Heart left ventricle (tissue), 16 donors: ENCODE results near the gene VSIG2. TPM values are rescaled to one million over a fixed set of nuclear protein-coding genes. Genes with fewer than 3 reads are reported as not detected.

Source experiments
- ATAC-seq, 4 donors: fragments of 200-7000 bp; cut with Tn5 transposase; one replicate each; pipeline ENCODE4 v1.9.1; 2020 to 2022; ENCODE audit warnings: moderate library complexity in 4 of 4, mild to moderate bottlenecking in 3 of 4, moderate number of reproducible peaks in 1 of 4
- DNase-seq, 5 donors: peaks; one replicate each; pipeline ENCODE4 v3.0.0-alpha.2; 2020
- H3K27ac ChIP-seq, 12 donors: fragments of 200-600 bp; sonication (generic) in 4 of 12; one replicate each; pipeline versions ENCODE4 v1.5.0 to v1.8.0; 2016 to 2022; ENCODE audit warnings: mild to moderate bottlenecking in 2 of 12
- H3K27me3 ChIP-seq, 9 donors: fragments of 200-600 bp; sonication (generic) in 2 of 9; one replicate each; pipeline versions ENCODE4 v1.5.1 to v1.8.0; 2016 to 2022; ENCODE audit warnings: mild to moderate bottlenecking in 3 of 9
- H3K36me3 ChIP-seq, 9 donors: fragments of 200-600 bp; sonication (generic) in 2 of 9; one replicate each; pipeline versions ENCODE4 v1.5.0 to v1.8.0; 2018 to 2022; ENCODE audit warnings: mild to moderate bottlenecking in 2 of 9
- H3K4me1 ChIP-seq, 12 donors: fragments of 200-600 bp; sonication (generic) in 4 of 12; one replicate each; pipeline versions ENCODE4 v1.5.0 to v1.8.0; 2016 to 2022; ENCODE audit warnings: mild to moderate bottlenecking in 3 of 12
- H3K4me3 ChIP-seq, 12 donors: fragments of 200-600 bp; sonication (generic) in 4 of 12; one replicate each; pipeline versions ENCODE4 v1.5.0 to v1.8.0; 2017 to 2022; ENCODE audit warnings: mild to moderate bottlenecking in 9 of 12, moderate library complexity in 4 of 12
- H3K9me3 ChIP-seq, 12 donors: fragments of 200-600 bp; sonication (generic) in 4 of 12; one replicate each; pipeline versions ENCODE4 v1.5.0 to v1.8.0; 2016 to 2022; ENCODE audit warnings: mild to moderate bottlenecking in 1 of 12
- CTCF ChIP-seq, 12 donors: fragments of 200-600 bp; sonication (generic) in 4 of 12; IDR thresholded peaks; one replicate each; pipeline versions ENCODE4 v1.5.0 to v1.8.0; 2018 to 2022; ENCODE audit warnings: antibody characterized with exemption in 12 of 12, mild to moderate bottlenecking in 5 of 12
- POLR2A ChIP-seq, 2 donors: fragments of 450-650 bp; IDR thresholded peaks; one replicate each; pipeline ENCODE4 v1.6.1; 2017; ENCODE audit warnings: antibody characterized with exemption in 2 of 2, mild to moderate bottlenecking in 2 of 2, moderate library complexity in 2 of 2
- WGBS, 4 donors: extraction: QIAGEN DNeasy Blood & Tissue Kit in 2 of 4; methylation state at CpG; one replicate each; pipeline versions ENCODE4 v1.1.5 to v1.1.7; 2013 to 2018; 5-methylcytosine and 5-hydroxymethylcytosine counted together
- intact Hi-C, 10 donors: fragments of 100-400 bp; cut with DNase I; formaldehyde crosslinking; loops; one replicate each; pipeline versions ENCODE4 v1.11.1 to v1.14.2; 2022
- long read RNA-seq, 3 donors: library from polyadenylated mRNA; unstranded; transcript quantifications; one replicate each; pipeline ENCODE4 v2.0.0, GENCODE V29; 2020 to 2021
- polyA plus RNA-seq, 2 donors: library from polyadenylated mRNA; stranded (reverse); fragments of 200-250 nt; gene quantifications; one replicate each; pipeline ENCODE4 v1.2.3, GENCODE V29; 2013
- total RNA-seq, 9 donors: library from RNA; depleted of rRNA in 2 of 9; stranded (reverse); fragments of >200 nt in 2 of 9; fragmentation: NEBNext Ultra II Directional in 3 of 9; extraction: Animal tissue kit (Norgen Biotek cat#: 25700) in 3 of 9; gene quantifications; one replicate each; pipeline versions ENCODE4 v1.1.0 to v1.2.4, GENCODE V29; 2016 to 2023
- donor health status: ischemic (EF 13 %, LVEDD 7.1; RV severe dilation, severe dysfunction).
- donor health status: healthy with polysubstance abuse.
- donor health status: DM: no; HTN: yes; CAD: no.
- donor health status: DM: no; HTN: no; CAD: no.
- donor health status: ischemic (EF 25% LVEDD 6.9; RV normal size, moderate dysfunction).
- donor health status: ischemic (EF 25% LVEDD 5.7; RV mildly dilated, moderate dysfunction).
- donor health status: healthy.
- donor health status: DM: yes; HTN: yes; CAD: no.
- donor health status: ischemic (EF 35%, LVEDD 5.7; RV mildly dilated, moderate dysfunction).
- donor health status: nonischemic (EF 11% LVEDD 7.7; RV severe dilation, severe dysfunction).
- donor health status: DM: yes; HTN: yes; CAD: no.
- donor health status: PGD.
- donor health status: ischemic (EF 29% LVEDD 5.4; RV normal size, mild dysfunction).
- donor health status: nonischemic (EF 23%, LVEDD 6.1; RV moderate dilation, normal function).

The VSIG2 gene
- 1 to 10 TPM in 6 of 9 donors, under 1 TPM in 3; 0.44 to 4.8 (median 1.4) TPM for total RNA-seq
- polyA plus RNA-seq = under 1 TPM; 0.42 to 0.61 TPM
- long read RNA-seq, donor 1, partial matches to known transcripts = 1 of 1 reads
- long read RNA-seq, donor 1, other reads (novel, unspliced or antisense) = 0 of 1 reads
- long read RNA-seq, donor 2 = 0 reads
- long read RNA-seq, donor 3 = 0 reads

DNA sequence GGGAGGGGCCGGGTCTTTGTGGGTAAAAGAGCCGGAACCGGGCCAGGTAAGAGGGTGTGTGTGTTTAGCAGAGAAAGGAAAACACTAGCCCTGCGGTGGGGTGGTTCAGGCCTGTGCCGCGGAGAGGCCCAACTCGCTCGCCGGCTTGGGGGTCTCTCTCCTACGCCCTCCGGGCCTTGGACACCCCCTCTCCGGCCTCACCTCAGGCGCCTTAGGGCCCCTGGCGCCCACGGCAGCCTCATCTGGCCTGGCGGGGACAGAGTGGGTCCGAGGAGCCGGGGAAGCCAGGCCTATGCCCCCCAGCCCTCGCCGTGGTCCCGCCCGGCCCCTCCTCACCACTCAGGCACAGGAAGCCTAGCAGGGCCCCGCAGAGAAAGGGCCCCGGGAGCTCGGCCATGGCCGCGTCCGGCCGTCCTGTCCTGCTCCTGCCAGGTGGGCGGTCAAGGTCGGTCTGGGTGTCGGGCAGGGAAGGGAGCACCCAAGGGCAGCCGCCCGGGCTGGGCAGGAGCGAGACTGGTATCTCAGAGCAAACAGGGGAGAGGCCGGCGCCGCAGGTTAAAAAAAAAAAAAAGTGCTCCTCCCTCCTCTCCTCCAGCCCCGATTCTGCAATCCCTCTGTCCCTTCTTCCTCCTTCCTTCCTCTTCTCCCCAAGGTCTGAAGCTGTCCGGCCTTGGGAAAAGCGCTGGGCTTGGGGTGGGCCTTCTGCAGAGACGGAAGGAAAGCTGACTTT lies at the start of gene VSIG2:
Gene VSIG2, minus strand, starts transcription at position 515 of the 730 bp plus-strand sequence. Its CDS starts 118 bp downstream, at position 397.
- no peak for DNase-seq
- Histone ChIP-seq H3K9me3 (no peaks in the 10 kb centered on the region), H3K4me1 (peaks cover 0 to 96% (median 66%) of the 10 kb centered on the region in 12 donors), H3K27me3 (peaks cover 8 to 51% (median 20%) of the 10 kb centered on the region in 9 donors), H3K4me3 (peak within 1 kb of the TSS in 2 of 12 donors; percentile 6 to 19), H3K36me3 (peaks cover 0 to 56% (median 18%) of the 10 kb centered on the region in 9 donors), H3K27ac (peak within 1 kb of the TSS in 3 of 12 donors; percentile 13 to 42 (median 19))
- ATAC-seq = no peak
- no peak for TF ChIP-seq CTCF (IDR thresholded peaks at IDR 0.05)
- no peak for TF ChIP-seq POLR2A (IDR thresholded peaks at IDR 0.05)
- 33 to 47% (median 42%) methylated on average over 27 to 42 of the region's 42 CpGs for WGBS, 4 donors
- intact Hi-C loops = no loop called here

GRCh38 chr11:124801014-124801413 lies 49.0 kb upstream of the VSIG2 start:
- H3K4me1 ChIP-seq = peaks cover 3 to 38% (median 32%) of the 10 kb centered on the region in 12 donors
- H3K36me3 ChIP-seq = peaks cover 0 to 8% (median 3%) of the 10 kb centered on the region in 9 donors
- H3K27ac ChIP-seq = peak overlapping the region; percentile 90 to 100 (median 98)
- H3K4me3 ChIP-seq = peak overlapping the region; percentile 71 to 94 (median 88)
- ATAC-seq (peak in 3 of 4 donors; percentile 20 to 41 (median 38)), DNase-seq (no peak)
- intact Hi-C loops = loop anchor here in 2 of 10 donors (2.0 kb wide), 1 partner anchor 36 kb away; no protein-coding TSS in a partner anchor
- no peaks in the 10 kb centered on the region for H3K9me3 ChIP-seq
- 7 to 14% (median 9%) methylated on average over 8 of the region's 8 CpGs for WGBS, 4 donors
- TF ChIP-seq CTCF (IDR thresholded peaks at IDR 0.05) (no peak), POLR2A (IDR thresholded peaks at IDR 0.05) (no peak)
- no peaks in the 10 kb centered on the region for H3K27me3 ChIP-seq

DNA sequence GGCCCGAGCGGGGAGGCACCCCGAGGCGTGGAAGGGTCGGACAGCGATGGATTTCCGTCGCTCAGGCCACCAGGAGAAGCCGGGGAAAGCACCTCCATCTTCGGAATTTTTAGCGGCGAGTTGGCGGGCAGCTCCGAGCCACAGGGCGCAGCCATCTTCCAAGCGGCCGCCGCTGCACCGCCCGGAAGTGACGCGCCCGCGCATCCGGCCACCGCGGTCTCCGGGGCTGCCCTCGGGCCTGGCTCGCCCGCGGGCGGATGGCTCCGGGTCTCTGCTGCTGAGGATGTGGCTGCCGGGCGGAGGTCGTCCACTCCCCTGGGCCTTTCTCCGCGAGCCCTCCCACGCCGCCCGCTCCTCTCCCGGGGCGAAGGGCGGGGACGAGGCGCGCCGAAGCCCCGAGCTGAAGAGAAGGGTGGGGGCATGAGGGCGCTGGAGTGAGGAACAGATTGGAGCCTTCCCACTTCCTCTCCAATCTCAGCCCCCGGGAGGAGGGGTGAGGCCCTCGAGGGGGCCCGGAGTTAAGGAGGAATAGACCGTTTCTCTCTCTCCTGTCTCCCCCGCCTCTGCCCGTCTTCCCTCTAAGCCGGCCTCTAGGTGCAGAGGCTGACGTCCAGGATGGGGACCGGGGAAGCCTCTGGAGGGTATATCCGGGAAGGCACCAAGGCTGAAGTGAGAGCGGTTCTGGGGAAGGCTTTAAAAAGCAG lies 48.3 kb upstream of the VSIG2 start, which contains the start of gene MSANTD2:
Gene MSANTD2, minus strand, starts transcription at position 181 of the 704 bp plus-strand sequence. Its CDS starts 26 bp downstream, at position 155.
- WGBS, 4 donors = 0% methylated on average over 12 to 62 of the region's 62 CpGs
- peaks cover 0 to 2% (median under 1%) of the 10 kb centered on the region in 9 donors for H3K36me3 ChIP-seq
- ATAC-seq (peak; percentile 91 to 98 (median 98)), DNase-seq (peak; percentile 83 to 91 (median 87))
- peak within 1 kb of the TSS; percentile 90 to 100 (median 98) for H3K27ac ChIP-seq
- H3K4me3 ChIP-seq = peak within 1 kb of the TSS; percentile 71 to 94 (median 88)
- H3K4me1 ChIP-seq = peaks cover 3 to 38% (median 32%) of the 10 kb centered on the region in 12 donors
- intact Hi-C loops = loop anchor here in 2 of 10 donors (2.0 kb wide), 1 partner anchor 36 kb away; no protein-coding TSS in a partner anchor
- no peaks in the 10 kb centered on the region for H3K27me3 ChIP-seq
- H3K9me3 ChIP-seq = no peaks in the 10 kb centered on the region
- peak in 1 of 2 donors; percentile 86 for TF ChIP-seq POLR2A (IDR thresholded peaks at IDR 0.05)
- TF ChIP-seq CTCF (IDR thresholded peaks at IDR 0.05) = peak in 1 of 12 donors; percentile 20
